Tibial nerve (tissue), 4 donors: ENCODE data around the gene LSM7. TPM values are rescaled to one million over a fixed set of nuclear protein-coding genes. Genes with fewer than 3 reads are reported as not detected.

Experiments
- DNase-seq, 2 donors: peaks; one replicate each; pipeline ENCODE4 v3.0.0-alpha.2; 2019; ENCODE audit warnings: low spot score in 2 of 2
- H3K27ac ChIP-seq, 4 donors: fragments of 200-600 bp; sonication (generic) in 3 of 4; one replicate each; pipeline ENCODE4 v1.5.1; 2017 to 2019; ENCODE audit warnings: mild to moderate bottlenecking in 1 of 4
- H3K27me3 ChIP-seq, 2 donors: fragments of 200-600 bp; sonication (generic) in 1 of 2; one replicate each; pipeline versions ENCODE4 v1.5.1 to v1.6.0; 2017 to 2019
- H3K36me3 ChIP-seq, 3 donors: fragments of 200-600 bp; sonication (generic); one replicate each; pipeline ENCODE4 v1.5.1; 2018 to 2019
- H3K4me1 ChIP-seq, 4 donors: fragments of 200-600 bp; sonication (generic) in 3 of 4; one replicate each; pipeline ENCODE4 v1.5.1; 2017 to 2019
- H3K4me3 ChIP-seq, 4 donors: fragments of 200-600 bp; sonication (generic) in 3 of 4; one replicate each; pipeline ENCODE4 v1.5.1; 2017 to 2019; ENCODE audit warnings: mild to moderate bottlenecking in 1 of 4, moderate library complexity in 1 of 4
- H3K9me3 ChIP-seq, 4 donors: fragments of 200-600 bp; sonication (generic) in 3 of 4; one replicate each; pipeline ENCODE4 v1.5.1; 2017 to 2019
- EP300 ChIP-seq, 2 donors: sonication (generic); formaldehyde crosslinking; IDR thresholded peaks; one replicate each; pipeline ENCODE4 v1.6.1; 2017; ENCODE audit warnings: antibody characterized with exemption in 2 of 2, mild to moderate bottlenecking in 1 of 2
- POLR2A ChIP-seq, 2 donors: fragments of 450-650 bp; IDR thresholded peaks; one replicate each; pipeline ENCODE4 v1.6.1; 2017; ENCODE audit warnings: antibody characterized with exemption in 2 of 2, mild to moderate bottlenecking in 2 of 2, moderate library complexity in 2 of 2
- WGBS, 2 donors: methylation state at CpG; one replicate each; pipeline ENCODE4 v1.1.5; 2018; 5-methylcytosine and 5-hydroxymethylcytosine counted together
- total RNA-seq, 4 donors: library from RNA; depleted of rRNA; stranded (reverse); fragments of >200 nt; gene quantifications; one replicate each; pipeline ENCODE4 v1.1.0, GENCODE V29; 2016
- TF ChIP-seq, protein P1 (sequence below), 5 experiments: fragments of 200-600 bp in 3 of 5; fragments of 450-650 bp in 2 of 5; sonication (generic) in 3 of 5; IDR thresholded peaks; one replicate each; pipeline ENCODE4 v1.5.1; 2016 to 2019; ENCODE audit warnings: antibody characterized with exemption in 5 of 5, mild to moderate bottlenecking in 3 of 5, moderate library complexity in 2 of 5

LSM7 gene
- total RNA-seq, 4 donors from 2014 or later, result 54.1 to 167 (median 87.7) TPM

DNA sequence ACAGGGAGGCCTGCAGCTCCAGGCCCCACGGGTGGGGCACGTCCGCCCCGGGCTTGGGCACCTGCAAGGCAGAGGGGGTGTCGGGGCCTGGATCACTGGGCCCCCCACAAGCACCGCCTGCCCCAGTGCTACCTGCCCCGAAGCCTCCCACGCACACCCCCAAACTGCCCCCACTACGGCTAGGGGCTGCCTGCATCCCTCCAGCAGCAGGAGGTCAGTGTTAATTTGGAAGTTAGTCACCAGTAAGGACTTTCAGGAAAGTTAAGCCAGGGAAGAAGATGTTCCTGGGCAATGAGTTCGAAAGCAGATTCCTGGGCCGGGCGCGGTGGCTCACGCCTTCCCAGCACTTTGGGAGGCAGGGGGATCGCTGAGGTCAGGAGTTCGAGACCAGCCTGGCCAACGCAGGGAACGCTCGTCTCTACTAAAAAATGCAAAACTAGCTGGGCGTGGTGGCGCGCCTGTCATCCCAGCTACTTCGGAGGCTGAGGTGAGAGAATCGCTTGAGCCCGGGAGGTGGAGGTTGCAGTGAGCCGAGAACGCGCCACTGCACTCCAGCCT is 51.9 kb downstream of the LSM7 start:
- Histone ChIP-seq H3K4me3 (no peak overlapping the region), H3K36me3 (peaks cover 0 to 34% (median 14%) of the 10 kb centered on the region in 3 donors), H3K9me3 (no peaks in the 10 kb centered on the region), H3K27me3 (no peaks in the 10 kb centered on the region), H3K27ac (peak overlapping the region in 2 of 4 donors; percentile 17 to 55), H3K4me1 (peaks cover 0 to 67% (median 38%) of the 10 kb centered on the region in 4 donors)
- WGBS, 2 donors, result 84 to 90% methylated on average over 25 to 28 of the region's 28 CpGs
- no peak for DNase-seq
- no peak for TF ChIP-seq POLR2A (IDR thresholded peaks at IDR 0.05)
- TF ChIP-seq, protein P1, sequence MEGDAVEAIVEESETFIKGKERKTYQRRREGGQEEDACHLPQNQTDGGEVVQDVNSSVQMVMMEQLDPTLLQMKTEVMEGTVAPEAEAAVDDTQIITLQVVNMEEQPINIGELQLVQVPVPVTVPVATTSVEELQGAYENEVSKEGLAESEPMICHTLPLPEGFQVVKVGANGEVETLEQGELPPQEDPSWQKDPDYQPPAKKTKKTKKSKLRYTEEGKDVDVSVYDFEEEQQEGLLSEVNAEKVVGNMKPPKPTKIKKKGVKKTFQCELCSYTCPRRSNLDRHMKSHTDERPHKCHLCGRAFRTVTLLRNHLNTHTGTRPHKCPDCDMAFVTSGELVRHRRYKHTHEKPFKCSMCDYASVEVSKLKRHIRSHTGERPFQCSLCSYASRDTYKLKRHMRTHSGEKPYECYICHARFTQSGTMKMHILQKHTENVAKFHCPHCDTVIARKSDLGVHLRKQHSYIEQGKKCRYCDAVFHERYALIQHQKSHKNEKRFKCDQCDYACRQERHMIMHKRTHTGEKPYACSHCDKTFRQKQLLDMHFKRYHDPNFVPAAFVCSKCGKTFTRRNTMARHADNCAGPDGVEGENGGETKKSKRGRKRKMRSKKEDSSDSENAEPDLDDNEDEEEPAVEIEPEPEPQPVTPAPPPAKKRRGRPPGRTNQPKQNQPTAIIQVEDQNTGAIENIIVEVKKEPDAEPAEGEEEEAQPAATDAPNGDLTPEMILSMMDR (IDR thresholded peaks at IDR 0.05), result no peak

DNA sequence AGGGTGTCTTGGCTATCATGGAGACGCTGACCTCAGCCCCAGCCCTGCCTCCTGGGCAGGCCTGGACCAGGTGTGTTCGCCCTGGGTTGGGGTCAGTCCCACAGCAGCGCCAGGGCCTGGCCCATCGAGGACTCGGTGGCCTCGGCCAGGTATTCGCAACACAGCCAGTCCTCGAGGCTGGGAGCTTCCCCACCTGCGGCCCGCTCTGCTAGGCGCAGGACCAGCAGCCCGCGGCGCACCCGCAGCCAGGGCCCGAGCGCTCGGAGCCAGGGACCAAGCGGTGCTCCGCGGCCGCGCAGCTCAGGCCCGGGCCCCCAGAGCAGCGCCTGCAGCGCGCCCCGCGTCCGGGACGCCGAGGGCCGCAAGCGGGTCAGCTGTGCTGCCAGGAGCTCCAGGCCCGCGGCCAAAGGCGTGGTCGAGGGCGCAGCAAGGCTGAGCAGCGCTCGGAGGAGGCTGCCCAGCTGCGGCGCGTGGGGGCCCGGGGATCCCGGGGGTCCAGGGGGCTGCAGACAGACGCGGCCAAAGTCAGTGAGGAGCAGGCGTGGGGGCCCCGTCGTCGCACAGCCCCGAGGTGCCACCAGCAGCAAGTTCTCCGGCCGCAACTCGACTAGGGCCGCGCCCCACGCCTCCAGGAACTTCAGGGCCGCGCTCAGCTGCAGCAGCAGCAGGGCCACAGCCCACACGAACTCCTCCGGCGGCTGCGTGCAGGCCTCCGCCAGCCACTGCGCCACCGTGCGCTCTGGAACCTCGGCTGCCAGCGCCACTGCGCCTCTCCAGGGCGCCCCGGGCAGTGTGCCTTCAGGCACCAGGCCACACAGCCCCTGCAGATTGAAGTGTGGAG is 52.6 kb downstream of the LSM7 start:
- Histone ChIP-seq H3K9me3 (no peaks in the 10 kb centered on the region), H3K27me3 (no peaks in the 10 kb centered on the region), H3K4me1 (peaks cover 0 to 70% (median 42%) of the 10 kb centered on the region in 4 donors), H3K4me3 (peak overlapping the region in 1 of 4 donors; percentile 5), H3K36me3 (peaks cover 0 to 34% (median 16%) of the 10 kb centered on the region in 3 donors), H3K27ac (peak overlapping the region in 3 of 4 donors; percentile 17 to 55 (median 26))
- WGBS, 2 donors, result 20 to 58% methylated on average over 8 to 18 of the region's 74 CpGs
- no peak for DNase-seq
- TF ChIP-seq, protein P1 (IDR thresholded peaks at IDR 0.05), result no peak
- TF ChIP-seq EP300 (IDR thresholded peaks at IDR 0.05) (no peak), POLR2A (IDR thresholded peaks at IDR 0.05) (no peak)

DNA sequence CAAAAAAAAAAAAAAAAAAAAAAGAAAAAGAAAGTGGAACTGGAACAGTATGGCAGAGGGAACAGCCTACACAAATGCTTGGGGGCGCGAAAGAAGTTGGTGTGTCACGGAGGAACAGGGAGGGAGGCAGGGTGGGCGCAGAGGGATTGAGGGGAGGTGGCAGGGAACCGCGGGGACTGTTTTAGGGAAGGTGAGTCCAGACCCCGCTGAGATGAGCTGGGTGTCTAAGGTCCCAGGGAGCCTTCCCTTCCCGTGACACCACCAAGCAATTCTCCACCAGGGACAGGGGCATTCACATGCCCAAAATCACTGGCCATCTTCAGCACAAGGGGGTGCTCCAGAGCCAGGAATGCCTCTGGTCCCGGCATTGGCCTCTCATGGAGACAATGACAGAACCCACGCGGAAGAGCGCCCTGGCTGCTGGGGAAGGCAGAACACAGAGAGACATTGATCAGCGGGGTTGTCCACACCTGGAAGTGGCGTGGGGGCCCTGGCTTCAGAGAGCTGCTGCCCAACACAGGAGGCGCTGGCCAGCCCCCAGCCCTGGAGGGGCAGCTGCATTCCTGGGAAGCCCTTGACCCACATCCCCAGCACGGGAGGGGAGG is 53.4 kb downstream of the LSM7 start:
- peak in 1 of 2 donors; percentile 61 for DNase-seq
- Histone ChIP-seq H3K4me3 (no peak overlapping the region), H3K27ac (peak overlapping the region in 3 of 4 donors; percentile 17 to 55 (median 26)), H3K9me3 (no peaks in the 10 kb centered on the region), H3K36me3 (peaks cover 0 to 34% (median 16%) of the 10 kb centered on the region in 3 donors), H3K4me1 (peaks cover 0 to 64% (median 42%) of the 10 kb centered on the region in 4 donors), H3K27me3 (no peaks in the 10 kb centered on the region)
- 46 to 48% methylated on average over 16 of the region's 16 CpGs for WGBS, 2 donors
- TF ChIP-seq, protein P1 (IDR thresholded peaks at IDR 0.05), result peak; percentile 40 to 75 (median 59)
- peak in 1 of 2 donors; percentile 8 for TF ChIP-seq EP300 (IDR thresholded peaks at IDR 0.05)
- no peak for TF ChIP-seq POLR2A (IDR thresholded peaks at IDR 0.05)

DNA sequence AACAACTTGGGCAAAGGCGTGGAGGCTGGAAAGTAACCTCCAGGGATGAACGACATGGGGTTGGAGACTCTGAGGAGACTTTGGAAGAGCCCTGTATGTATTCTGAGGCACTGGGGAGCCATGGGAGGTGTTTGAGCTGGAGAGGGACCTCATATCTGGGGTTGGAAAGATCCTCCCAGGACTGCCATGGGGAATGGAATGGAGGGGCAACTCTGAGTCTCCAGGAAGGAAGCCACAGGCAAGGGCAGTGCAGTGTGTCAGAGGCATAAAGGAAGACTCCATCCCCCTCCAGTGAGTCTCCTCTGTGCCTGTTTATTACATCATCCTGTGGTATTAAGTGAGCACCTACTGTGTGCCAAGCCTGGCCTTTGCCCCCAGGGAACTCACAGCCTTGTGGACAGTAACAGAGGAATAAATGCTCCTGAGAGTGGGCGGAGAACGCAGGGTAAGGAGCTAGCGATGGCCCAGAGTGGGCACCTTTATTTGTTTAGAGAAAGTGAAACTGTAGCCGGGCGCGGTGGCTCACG is 54.1 kb downstream of the LSM7 start:
- Histone ChIP-seq H3K4me3 (no peak overlapping the region), H3K4me1 (peaks cover 0 to 64% (median 42%) of the 10 kb centered on the region in 4 donors)

More for the DNA sequence above, 54.1 kb downstream of the LSM7 start:
- Histone ChIP-seq H3K27ac (peak overlapping the region in 3 of 4 donors; percentile 99 to 100 (median 100)), H3K27me3 (no peaks in the 10 kb centered on the region), H3K9me3 (no peaks in the 10 kb centered on the region), H3K36me3 (peaks cover 0 to 34% (median 16%) of the 10 kb centered on the region in 3 donors)
- TF ChIP-seq, protein P1 (IDR thresholded peaks at IDR 0.05), result no peak
- no peak for TF ChIP-seq EP300 (IDR thresholded peaks at IDR 0.05)
- no peak for TF ChIP-seq POLR2A (IDR thresholded peaks at IDR 0.05)
- 86 to 90% methylated on average over 9 of the region's 9 CpGs for WGBS, 2 donors
- no peak for DNase-seq
